ENCODE data around the gene EPC1. TPM values are rescaled to one million over a fixed set of nuclear protein-coding genes. Genes with fewer than 3 reads are reported as not detected.

EPC1 gene
- total and polyA plus RNA-seq, 2 of the 8 experiments (the other 6 are each of a cell fraction or from before 2014, with no cell fraction given) = 23.7 to 42.3 TPM

- Histone ChIP-seq H2BK5ac (ENCODE audit: low read depth, low read length) (no peak overlapping the region), H4K20me1 (replicated peaks in 1 of 2; ENCODE audit: control insufficient read depth in 1 of 2, insufficient read depth in 2 of 2, low read length in 2 of 2) (no peaks in the 10 kb centered on the region), H3K27me3 (replicated peaks in 1 of 4; ENCODE audit: control insufficient read depth in 3 of 4, extremely low read depth in 1 of 4, insufficient read depth in 3 of 4, low read length in 3 of 4) (no peaks in the 10 kb centered on the region), H3K23ac (ENCODE audit: insufficient read length) (no peak overlapping the region), H4K5ac (ENCODE audit: insufficient read length, low read depth, low read length) (no peak overlapping the region), H2BK20ac (ENCODE audit: low read length) (no peak overlapping the region), H3K4ac (replicated peaks; ENCODE audit: insufficient read length, low read depth, low read length) (no peak overlapping the region), H4K8ac (ENCODE audit: extremely low read depth, insufficient read depth, low read length) (no peak overlapping the region), H3K14ac (ENCODE audit: insufficient read length) (no peak overlapping the region), H3K79me2 (ENCODE audit: control insufficient read depth in 1 of 2, insufficient read depth in 2 of 2, low read length in 2 of 2) (no peaks in the 10 kb centered on the region), H3K4me1 (replicated peaks in 1 of 4; ENCODE audit: control insufficient read depth in 3 of 4, insufficient read depth in 4 of 4, low read length in 3 of 4) (no peaks in the 10 kb centered on the region), H3K79me1 (ENCODE audit: low read depth, low read length) (no peaks in the 10 kb centered on the region), H3K27ac (ENCODE audit: low read depth, low read length) (no peak overlapping the region), H2AK5ac (ENCODE audit: low read depth, low read length) (no peak overlapping the region), H2BK15ac (ENCODE audit: low read length) (no peak overlapping the region), H3K9me3 (ENCODE audit: insufficient read depth in 2 of 2, low read depth in 1 of 2, low read length in 1 of 2) (no peaks in the 10 kb centered on the region), H2BK120ac (replicated peaks; ENCODE audit: low read depth, low read length) (no peak overlapping the region), H2AFZ (ENCODE audit: low read length) (no peak overlapping the region), H3K18ac (ENCODE audit: extremely low read depth, low read length) (no peak overlapping the region), H3K4me3 (ENCODE audit: extremely low read depth in 1 of 4, insufficient read depth in 2 of 4, low read depth in 3 of 4, low read length in 4 of 4) (no peak overlapping the region), H2BK12ac (ENCODE audit: low read depth, low read length) (no peak overlapping the region), H4K91ac (replicated peaks; ENCODE audit: insufficient read length, low read length) (no peak overlapping the region), H3K36me3 (ENCODE audit: control insufficient read depth in 2 of 4, insufficient read depth in 4 of 4, low read length in 3 of 4) (no peaks in the 10 kb centered on the region), H3K4me2 (ENCODE audit: insufficient read depth in 1 of 2, low read depth in 2 of 2, low read length in 2 of 2) (no peak overlapping the region), H3K9ac (replicated peaks in 1 of 4; ENCODE audit: extremely low read depth in 1 of 4, low read depth in 3 of 4, low read length in 3 of 4) (no peak overlapping the region), H3K56ac (replicated peaks; ENCODE audit: insufficient read length, low read depth, low read length) (no peak overlapping the region), H3K23me2 (ENCODE audit: low read depth, low read length) (no peaks in the 10 kb centered on the region)
- DNase-seq (ENCODE audit: low read depth in 1 of 2, low spot score in 2 of 2) (no peak), FAIRE-seq (no peak)
- 89% methylated on average over 4 of the region's 4 CpGs; no CpG with 5 or more reads in 1 of the 2 experiments for WGBS, 2 experiments (ENCODE audit: extremely low coverage in 1 of 2, insufficient coverage in 1 of 2, insufficient read length in 1 of 2, insufficient replicate concordance in 2 of 2, low coverage in 1 of 2, low lambda C conversion rate in 2 of 2, missing lambda C conversion rate in 1 of 2)
- ChIA-PET POLR2A (ENCODE audit: partially characterized antibody) (no interaction called here), CTCF (ENCODE audit: partially characterized antibody) (interaction anchor here (1.3 to 2.4 kb wide), 3 partner anchors 12 to 124 kb away, joined by 4 to 6 read pairs (median 5); no protein-coding TSS in a partner anchor)
- TF ChIP-seq JUN (IDR thresholded peaks at IDR 0.05; ENCODE audit: low read depth, low read length) (no peak), EP300 (IDR thresholded peaks at IDR 0.05; ENCODE audit: borderline replicate concordance in 1 of 2, low read depth in 2 of 2, low read length in 2 of 2) (no peak), EZH2 (IDR thresholded peaks at IDR 0.05; ENCODE audit: low read depth, low read length, severe bottlenecking) (no peak), CTBP2 (IDR thresholded peaks at IDR 0.05; ENCODE audit: borderline replicate concordance, insufficient read depth, insufficient read length, low read length) (no peak), ZNF274 (IDR thresholded peaks at IDR 0.05; ENCODE audit: borderline replicate concordance, extremely low read depth, low read length) (no peak), BCL11A (IDR thresholded peaks at IDR 0.05; ENCODE audit: low read depth in 2 of 2, low read length in 2 of 2) (no peak), USF2 (IDR thresholded peaks at IDR 0.05; ENCODE audit: low read length) (no peak), TAF7 (optimal IDR thresholded peaks at IDR 0.05; ENCODE audit: borderline replicate concordance, low read depth, low read length) (no peak), TEAD4 (IDR thresholded peaks at IDR 0.05; ENCODE audit: low read depth, low read length) (no peak), MAX (IDR thresholded peaks at IDR 0.05) (no peak), NRF1 (IDR thresholded peaks at IDR 0.05; ENCODE audit: low read depth, low read length) (no peak), SUZ12 (IDR thresholded peaks at IDR 0.05; ENCODE audit: low read length) (no peak), POLR2AphosphoS5 (IDR thresholded peaks at IDR 0.05; ENCODE audit: low read depth, low read length) (no peak)
Observed at GRCh38 chr10:32244011-32244410, 102.9 kb downstream of the EPC1 start.

All from H1 (cell line).